ENCODE results near the gene DIAPH3. TPM values are rescaled to one million over a fixed set of nuclear protein-coding genes. Genes with fewer than 3 reads are reported as not detected.
A peak's percentile ranks its signal among the peaks of the same experiment; 100 is the strongest.

Gene DIAPH3
- total RNA-seq, 1 experiment from 2014 or later = 33.6 TPM

GRCh38 chr13:59960683-59961082, 203.0 kb downstream of the DIAPH3 start:
- no peak for DNase-seq (ENCODE audit: low read depth)

GRCh38 chr13:59957438-59957837, 206.3 kb downstream of the DIAPH3 start:
- no peak for DNase-seq (ENCODE audit: low read depth)

GRCh38 chr13:59954601-59955000, 209.1 kb downstream of the DIAPH3 start:
- DNase-seq (ENCODE audit: low read depth) = no peak

DNA sequence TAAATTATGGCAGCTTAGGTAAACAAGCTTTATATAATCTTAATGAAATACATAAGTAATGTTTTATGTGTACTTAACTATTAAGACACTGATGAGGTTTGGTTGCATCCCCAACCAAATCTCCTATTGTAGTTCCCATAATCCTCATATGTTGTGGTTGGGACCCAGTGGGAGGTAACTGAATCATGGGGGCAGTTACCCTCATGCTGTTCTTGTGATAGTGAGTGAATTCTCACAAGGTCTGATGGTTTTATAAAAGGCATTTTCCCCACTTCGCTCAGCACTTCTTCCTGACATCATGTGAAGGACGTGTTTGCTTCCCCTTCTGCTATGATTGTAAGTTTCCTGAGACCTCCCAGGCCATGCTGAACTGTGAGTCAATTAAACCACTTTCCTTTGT, 212.7 kb downstream of the DIAPH3 start:
- DNase-seq (ENCODE audit: low read depth) = peak; percentile 29

- DNase-seq (ENCODE audit: low read depth) = peak; percentile 73
Measured at GRCh38 chr13:59950266-59950665, 213.5 kb downstream of the DIAPH3 start.

DNA sequence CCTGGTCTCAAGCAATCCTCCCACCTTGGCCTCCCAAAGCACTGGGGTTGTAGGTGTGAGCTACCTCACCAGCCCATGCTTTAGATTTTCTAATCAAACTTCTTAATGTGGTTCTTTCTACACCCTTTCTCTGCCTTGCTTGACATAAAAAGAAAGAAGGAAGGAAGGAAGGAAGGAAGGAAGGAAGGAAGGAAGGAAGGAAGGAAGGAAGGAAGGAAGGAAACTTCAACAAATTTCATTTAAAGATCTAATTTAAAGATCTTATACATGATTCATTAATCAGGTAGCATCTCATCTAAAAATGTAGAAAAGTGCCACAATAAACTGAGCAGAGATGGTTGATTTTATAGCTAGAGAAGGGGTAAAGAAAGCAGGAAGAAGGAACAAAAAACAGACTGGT, 215.0 kb downstream of the DIAPH3 start:
- DNase-seq (ENCODE audit: low read depth) = no peak

DNA sequence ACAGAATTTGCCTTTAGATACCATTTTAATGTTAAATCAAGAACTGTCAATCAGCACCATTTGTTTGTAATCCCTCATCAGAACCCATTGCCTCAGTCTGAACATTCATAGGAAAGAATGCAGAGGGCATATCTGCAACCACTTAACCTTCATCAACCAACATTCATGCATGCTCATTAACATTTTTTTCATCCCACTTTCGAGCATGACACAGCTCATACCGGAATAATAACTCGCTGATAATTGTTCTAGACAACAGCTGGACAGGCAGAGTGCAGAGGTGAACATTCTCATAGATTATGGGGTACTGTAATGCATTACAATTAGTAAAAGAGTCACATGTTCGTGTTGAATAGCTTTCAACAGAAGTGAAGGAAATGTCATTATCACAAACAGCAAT, 216.8 kb downstream of the DIAPH3 start:
- peak; percentile 69 for DNase-seq (ENCODE audit: low read depth)

DNA sequence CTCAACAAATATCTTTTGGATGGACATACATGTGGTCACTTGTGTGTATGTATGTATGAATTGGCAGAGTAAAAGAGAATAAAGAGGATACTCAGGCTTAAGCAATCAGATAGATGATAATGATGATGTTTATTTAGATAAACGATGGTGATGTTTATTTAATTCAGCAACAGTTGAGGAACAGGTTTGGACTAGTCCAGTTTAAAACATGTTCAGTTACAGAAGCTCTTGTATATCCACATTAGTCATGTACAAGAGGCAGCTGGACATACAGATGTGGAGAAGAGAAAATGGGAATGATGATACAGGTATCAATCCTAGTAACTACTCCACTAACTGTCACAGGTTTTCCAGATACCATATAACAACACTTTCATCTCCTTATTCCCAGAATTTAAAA, 232.1 kb downstream of the DIAPH3 start:
- no peak for DNase-seq (ENCODE audit: low read depth)

DNA sequence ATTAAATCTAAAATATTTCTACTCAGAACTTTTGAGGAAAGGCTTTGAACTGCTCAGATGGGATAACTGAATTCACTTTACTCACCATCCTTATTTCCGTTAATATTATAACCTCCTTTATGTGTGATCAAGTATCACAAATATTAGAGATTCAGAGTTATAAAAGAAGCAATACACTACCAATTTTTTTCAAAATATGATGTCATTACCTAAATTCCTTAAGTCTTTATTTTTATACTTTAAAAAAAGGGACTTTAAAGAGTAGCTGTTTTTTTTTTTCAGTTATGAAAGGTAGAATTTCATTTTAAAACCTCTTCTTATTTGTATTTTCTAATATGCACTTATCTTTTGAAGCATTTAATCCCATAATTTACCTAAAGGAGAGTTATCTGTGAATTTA, 239.5 kb downstream of the DIAPH3 start:
- no peak for DNase-seq (ENCODE audit: low read depth)

- DNase-seq (ENCODE audit: low read depth) = no peak
Measured at GRCh38 chr13:59915252-59915651, 248.5 kb downstream of the DIAPH3 start.

GRCh38 chr13:59914556-59914955, 249.2 kb downstream of the DIAPH3 start:
- peak; percentile 15 for DNase-seq (ENCODE audit: low read depth)

- DNase-seq (ENCODE audit: low read depth) = peak; percentile 54
Measured at GRCh38 chr13:59906413-59907049, 257.2 kb downstream of the DIAPH3 start.

DNA sequence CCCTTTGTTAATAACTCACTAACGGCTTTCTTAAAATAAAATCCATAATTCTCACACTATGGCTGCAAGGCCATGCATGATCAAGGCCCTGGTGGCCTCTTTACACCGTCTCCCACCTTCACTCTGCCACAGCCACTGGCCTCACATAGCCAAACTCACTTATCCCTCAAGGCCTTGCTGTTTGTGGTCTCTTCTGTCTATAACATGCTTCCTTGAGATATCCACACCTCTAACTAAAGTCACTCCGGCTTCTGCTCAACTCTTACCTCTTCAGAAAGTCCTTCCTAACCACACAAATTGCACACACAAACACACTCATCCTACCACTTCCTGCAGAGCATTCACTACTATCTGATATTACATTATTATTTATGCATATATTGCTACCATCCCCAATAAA, 262.5 kb downstream of the DIAPH3 start:
- DNase-seq (ENCODE audit: low read depth) = no peak

GRCh38 chr13:59898066-59898465, 265.7 kb downstream of the DIAPH3 start:
- DNase-seq (ENCODE audit: low read depth) = no peak

- no peak for DNase-seq (ENCODE audit: low read depth)
Measured at GRCh38 chr13:59893266-59893665, 270.5 kb downstream of the DIAPH3 start.

GRCh38 chr13:59891053-59891452, 272.7 kb downstream of the DIAPH3 start:
- DNase-seq (ENCODE audit: low read depth) = no peak

DNA sequence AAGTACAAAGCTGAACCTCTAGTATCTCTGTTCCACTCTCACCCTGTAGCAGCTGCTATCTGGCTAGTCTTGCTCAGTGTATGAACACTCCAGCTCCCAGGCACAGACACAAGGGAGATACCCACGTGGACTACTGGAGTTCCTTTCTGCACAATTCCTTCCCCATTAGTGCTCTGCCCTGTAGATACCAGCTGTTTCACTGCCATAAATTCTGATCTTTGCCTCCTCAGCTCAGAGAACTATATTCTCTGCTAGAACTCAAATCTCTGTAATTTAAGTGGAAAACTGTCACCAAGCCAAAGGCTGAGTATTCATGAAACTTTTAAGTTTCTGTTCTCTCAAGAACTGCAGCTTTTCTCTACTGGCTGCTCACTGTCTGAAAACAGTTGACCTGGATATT, 273.7 kb downstream of the DIAPH3 start:
- peak; percentile 69 for DNase-seq (ENCODE audit: low read depth)

DNA sequence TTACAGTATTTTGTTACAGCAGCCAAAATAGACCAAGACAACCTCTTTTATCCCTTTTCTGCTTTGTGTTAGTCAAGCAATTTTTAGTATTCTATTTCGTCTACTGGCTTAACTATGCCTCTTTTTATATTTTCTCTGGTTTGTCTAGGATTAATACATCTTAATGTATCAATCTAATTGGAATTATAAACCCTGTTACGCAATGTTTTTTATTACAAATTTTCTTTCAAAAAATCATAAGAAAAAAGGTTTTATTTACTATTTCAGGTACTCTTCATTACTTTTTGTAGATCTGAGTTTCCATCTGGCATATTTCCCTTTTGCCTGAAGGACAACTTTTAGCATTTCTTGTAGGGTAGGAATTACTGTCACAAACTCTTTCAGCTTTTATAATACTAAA, 275.3 kb downstream of the DIAPH3 start:
- DNase-seq (ENCODE audit: low read depth) = no peak

DNA sequence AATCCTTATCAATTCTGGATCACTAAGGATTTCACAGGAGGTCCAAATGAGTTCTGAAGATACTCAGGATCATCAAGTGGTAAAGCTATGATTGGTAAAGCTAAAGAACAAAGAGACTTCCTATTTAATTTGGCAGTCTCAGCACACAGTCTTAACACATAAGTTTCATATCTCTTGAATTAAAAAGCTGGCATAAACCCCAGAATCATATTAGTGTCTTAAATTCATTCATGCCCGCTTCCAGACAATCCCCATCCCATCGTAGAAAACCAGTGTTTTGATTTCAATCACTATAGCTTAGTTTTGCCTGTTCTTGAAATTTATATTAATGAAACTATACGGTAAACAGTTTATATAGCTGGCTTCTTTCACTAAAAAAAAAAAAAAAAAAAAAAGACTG, 278.7 kb downstream of the DIAPH3 start:
- no peak for DNase-seq (ENCODE audit: low read depth)

GRCh38 chr13:59883885-59884284, 279.8 kb downstream of the DIAPH3 start:
- DNase-seq (ENCODE audit: low read depth) = no peak

- peak; percentile 15 for DNase-seq (ENCODE audit: low read depth)
Measured at GRCh38 chr13:59880468-59880867, 283.3 kb downstream of the DIAPH3 start.

GRCh38 chr13:59879281-59879680, 284.4 kb downstream of the DIAPH3 start:
- no peak for DNase-seq (ENCODE audit: low read depth)

GRCh38 chr13:59877933-59878332, 285.8 kb downstream of the DIAPH3 start:
- DNase-seq (ENCODE audit: low read depth) = no peak

DNA sequence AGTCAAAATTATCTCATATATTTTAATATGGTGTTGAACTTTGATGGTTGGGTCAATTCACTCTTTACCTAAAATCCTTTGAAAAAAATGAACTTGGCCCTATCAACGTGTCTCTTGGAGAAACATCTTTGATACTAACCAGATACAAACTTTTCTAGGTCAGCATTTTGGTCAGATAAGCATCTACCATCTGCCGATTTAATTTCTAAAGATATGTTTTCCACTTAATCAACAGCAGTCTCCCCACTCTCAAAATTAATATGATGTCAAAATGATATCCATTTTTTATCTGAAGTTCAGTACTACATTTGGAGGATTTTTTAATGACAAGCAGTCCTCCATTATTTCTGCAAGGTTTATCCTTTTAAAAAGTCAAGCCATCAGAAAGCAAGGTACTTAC, 288.8 kb downstream of the DIAPH3 start:
- DNase-seq (ENCODE audit: low read depth) = no peak

Measured in LHCN-M2 (cell line).